Nephron progenitor cell (in vitro differentiated cells): ENCODE results near the gene PAF1.
A peak's percentile ranks its signal among the peaks of the same experiment; 100 is the strongest.
"Not testable (repeated sequence)": the region's sequence is repeated elsewhere in the genome, so short reads cannot be mapped to it uniquely, and the experiment has no call there.

Source experiments
- DNase-seq: peaks from one replicate; pipeline ENCODE4 v3.0.0; 2021
- H3K27ac Mint-ChIP-seq: 2 replicates; pipeline ENCODE4 v1.8.0; 2021; ENCODE audit warnings: mild to moderate bottlenecking, moderate library complexity, mixed read lengths
- H3K27me3 Mint-ChIP-seq: 2 replicates; pipeline ENCODE4 v1.8.0; 2021; ENCODE audit warnings: mild to moderate bottlenecking, low read depth, mixed read lengths; ENCODE audit not compliant: poor library complexity
- H3K36me3 Mint-ChIP-seq: 2 replicates; pipeline ENCODE4 v1.8.0; 2021; ENCODE audit warnings: low read depth, mixed read lengths
- H3K4me1 Mint-ChIP-seq: 2 replicates; pipeline ENCODE4 v1.8.0; 2021; ENCODE audit warnings: mixed read lengths
- H3K4me3 Mint-ChIP-seq: 2 replicates; pipeline ENCODE4 v1.8.0; 2021; ENCODE audit warnings: mild to moderate bottlenecking, moderate library complexity, mixed read lengths
- H3K9me3 Mint-ChIP-seq: 2 replicates; pipeline ENCODE4 v1.8.0; 2021; ENCODE audit warnings: mild to moderate bottlenecking, moderate library complexity, mixed read lengths
- CTCF ChIP-seq: fragments of 200-600 bp; sonication (generic); IDR thresholded peaks from 2 replicates; pipeline ENCODE4 v1.5.0; 2021; ENCODE audit warnings: antibody characterized with exemption

PAF1 gene

GRCh38 chr19:39380521-39381502 lies 10.1 kb downstream of the PAF1 start:
- no peaks in the 10 kb centered on the region for H3K9me3 Mint-ChIP-seq
- H3K27me3 Mint-ChIP-seq: no peaks in the 10 kb centered on the region
- no peak overlapping the region for H3K27ac Mint-ChIP-seq
- TF ChIP-seq CTCF: no peak
- no peaks in the 10 kb centered on the region for H3K4me1 Mint-ChIP-seq
- H3K4me3 Mint-ChIP-seq: no peak overlapping the region
- no peak for DNase-seq
- H3K36me3 Mint-ChIP-seq: peaks cover 79% of the 10 kb centered on the region

GRCh38 chr19:39379865-39380396 lies 11.0 kb downstream of the PAF1 start:
- no peaks in the 10 kb centered on the region for H3K9me3 Mint-ChIP-seq
- H3K27ac Mint-ChIP-seq: no peak overlapping the region
- no peaks in the 10 kb centered on the region for H3K4me1 Mint-ChIP-seq
- DNase-seq: no peak
- TF ChIP-seq CTCF: no peak
- H3K27me3 Mint-ChIP-seq: no peaks in the 10 kb centered on the region
- H3K36me3 Mint-ChIP-seq: peaks cover 74% of the 10 kb centered on the region
- no peak overlapping the region for H3K4me3 Mint-ChIP-seq

GRCh38 chr19:39379366-39379765 lies 11.5 kb downstream of the PAF1 start:
- H3K27me3 Mint-ChIP-seq, H3K4me3 Mint-ChIP-seq, DNase-seq, H3K27ac Mint-ChIP-seq, H3K9me3 Mint-ChIP-seq, H3K4me1 Mint-ChIP-seq: not testable (repeated sequence)
- H3K36me3 Mint-ChIP-seq: peaks cover 75% of the 10 kb centered on the region

- H3K27me3 Mint-ChIP-seq: no peaks in the 10 kb centered on the region
- no peak for TF ChIP-seq CTCF
- H3K4me3 Mint-ChIP-seq: no peak overlapping the region
- peak overlapping the region; percentile 25 for H3K27ac Mint-ChIP-seq
- H3K36me3 Mint-ChIP-seq: peaks cover 65% of the 10 kb centered on the region
- H3K4me1 Mint-ChIP-seq: no peaks in the 10 kb centered on the region
- no peak for DNase-seq
- no peaks in the 10 kb centered on the region for H3K9me3 Mint-ChIP-seq
These were observed 13.2 kb downstream of the PAF1 start for GRCh38 chr19:39377373-39378362.

GRCh38 chr19:39375929-39376328 lies 15.0 kb downstream of the PAF1 start:
- Mint-ChIP-seq H3K4me1 (no peaks in the 10 kb centered on the region), H3K27me3 (no peaks in the 10 kb centered on the region), H3K27ac (no peak overlapping the region), H3K4me3 (no peak overlapping the region), H3K36me3 (peaks cover 61% of the 10 kb centered on the region), H3K9me3 (no peaks in the 10 kb centered on the region)
- no peak for TF ChIP-seq CTCF
- DNase-seq: no peak

GRCh38 chr19:39372941-39373340 lies 18.0 kb downstream of the PAF1 start:
- Mint-ChIP-seq H3K4me1 (no peaks in the 10 kb centered on the region), H3K9me3 (no peaks in the 10 kb centered on the region), H3K36me3 (peaks cover 66% of the 10 kb centered on the region), H3K27me3 (no peaks in the 10 kb centered on the region), H3K4me3 (no peak overlapping the region), H3K27ac (no peak overlapping the region)
- TF ChIP-seq CTCF: no peak
- DNase-seq: no peak
